Dermis blood vessel endothelial cell (primary cell): ENCODE measurements around the gene ADAMTSL1. TPM values are rescaled to one million over a fixed set of nuclear protein-coding genes. Genes with fewer than 3 reads are reported as not detected.

ENCODE experiments used
- DNase-seq: peaks from one replicate; pipeline ENCODE4 v3.0.0; 2010
- total RNA-seq: library from RNA; depleted of rRNA; stranded (reverse); fragments of >200 nt; gene quantifications from 2 replicates; pipeline ENCODE4 v1.2.3, GENCODE V29; 2014

The ADAMTSL1 gene
- total RNA-seq, 1 donor from 2014 or later: 6.0 TPM

- peak; percentile 55 for DNase-seq
Measured at GRCh38 chr9:18824095-18824666, 350.2 kb downstream of the ADAMTSL1 start.

DNA sequence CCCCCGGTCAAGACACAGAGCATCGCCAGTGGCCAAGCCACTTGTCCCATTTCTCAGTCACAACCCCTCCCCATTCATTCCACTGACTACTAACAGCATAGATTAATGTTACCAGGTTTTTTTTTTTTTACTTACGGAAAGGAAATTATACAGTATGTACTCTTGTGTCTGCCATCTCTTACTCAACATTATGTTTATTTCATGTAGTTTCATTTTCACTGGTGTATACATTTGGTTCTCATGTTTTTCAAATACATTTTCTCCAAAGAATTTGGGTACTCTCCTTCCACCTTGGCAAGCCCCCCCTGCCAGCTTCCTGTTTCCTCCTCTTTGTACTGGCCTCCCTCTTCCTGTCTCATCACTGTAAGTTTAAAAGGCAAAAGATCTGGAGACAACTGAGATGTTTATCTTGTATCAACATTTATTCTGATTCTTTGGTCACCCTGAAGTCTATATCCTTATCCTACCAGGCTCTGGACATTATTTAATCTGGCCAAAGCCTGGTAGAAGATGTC, 351.8 kb downstream of the ADAMTSL1 start:
- DNase-seq: no peak

DNA sequence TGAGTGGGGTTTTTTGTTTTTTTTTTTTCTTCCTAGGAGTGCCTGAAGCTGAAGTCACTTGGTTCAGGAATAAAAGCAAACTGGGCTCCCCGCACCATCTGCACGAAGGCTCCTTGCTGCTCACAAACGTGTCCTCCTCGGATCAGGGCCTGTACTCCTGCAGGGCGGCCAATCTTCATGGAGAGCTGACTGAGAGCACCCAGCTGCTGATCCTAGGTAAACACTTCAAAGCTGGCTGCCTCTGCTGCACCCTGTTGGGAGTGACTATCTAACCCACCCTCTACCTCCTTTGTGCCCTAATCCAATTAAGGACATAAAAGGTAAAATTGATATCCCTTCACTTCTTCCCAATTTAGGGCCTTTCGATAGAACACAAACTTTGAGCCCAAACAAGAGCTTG, 352.3 kb downstream of the ADAMTSL1 start:
- no peak for DNase-seq

- DNase-seq: no peak
Measured at GRCh38 chr9:18829066-18829465, 355.1 kb downstream of the ADAMTSL1 start.

- peak; percentile 36 for DNase-seq
Measured at GRCh38 chr9:18829873-18830272, 355.9 kb downstream of the ADAMTSL1 start.

DNA sequence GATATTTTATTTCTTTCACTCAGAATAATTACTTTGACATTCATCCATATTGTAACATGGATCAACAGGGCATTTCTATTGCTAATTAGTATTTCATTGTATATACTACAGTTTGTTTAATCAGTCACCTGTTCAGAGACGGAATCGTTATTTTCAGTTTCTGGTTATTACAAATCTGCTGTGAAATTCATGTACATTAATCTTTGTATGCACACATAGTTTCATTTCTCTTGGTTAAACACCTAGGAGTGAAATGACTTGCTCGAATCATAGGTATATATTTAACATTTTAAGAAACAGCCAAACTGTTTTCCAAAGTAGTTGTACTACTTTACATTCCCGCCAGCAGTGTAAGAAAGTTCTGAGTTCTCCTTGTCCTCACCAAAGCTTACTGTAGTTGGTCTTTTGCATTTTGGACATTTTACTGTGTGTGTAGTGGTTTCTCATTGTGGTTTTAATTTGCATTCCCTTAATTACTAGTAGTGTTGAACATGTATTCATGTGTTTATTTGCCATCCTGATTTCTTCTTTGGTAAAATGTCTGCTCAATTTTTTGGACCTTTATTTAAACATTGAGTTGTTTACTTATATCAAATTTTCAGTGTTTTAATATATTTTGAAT, 360.9 kb downstream of the ADAMTSL1 start:
- DNase-seq: no peak

DNA sequence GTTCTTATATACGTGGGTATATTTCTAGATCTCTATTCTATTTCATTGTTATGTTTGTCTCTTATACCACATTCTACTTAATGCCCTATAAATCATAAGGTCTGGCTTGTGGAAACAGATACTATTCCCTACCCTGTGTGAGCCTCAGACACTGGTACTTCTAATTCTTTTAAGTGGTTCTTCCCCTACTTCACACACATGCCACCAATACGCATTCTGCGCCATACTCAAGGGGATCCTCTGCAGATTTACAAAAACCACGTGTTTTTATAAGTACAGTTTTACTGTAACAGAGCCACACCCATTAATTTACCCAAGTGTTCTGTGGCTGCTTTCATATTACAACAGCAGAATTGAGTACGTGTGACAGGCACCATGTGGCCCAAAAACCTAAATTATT, 363.4 kb downstream of the ADAMTSL1 start:
- no peak for DNase-seq

GRCh38 chr9:18847576-18848275, 373.8 kb downstream of the ADAMTSL1 start:
- DNase-seq: no peak

- DNase-seq: no peak
Measured at GRCh38 chr9:18848657-18849056, 374.7 kb downstream of the ADAMTSL1 start.

DNA sequence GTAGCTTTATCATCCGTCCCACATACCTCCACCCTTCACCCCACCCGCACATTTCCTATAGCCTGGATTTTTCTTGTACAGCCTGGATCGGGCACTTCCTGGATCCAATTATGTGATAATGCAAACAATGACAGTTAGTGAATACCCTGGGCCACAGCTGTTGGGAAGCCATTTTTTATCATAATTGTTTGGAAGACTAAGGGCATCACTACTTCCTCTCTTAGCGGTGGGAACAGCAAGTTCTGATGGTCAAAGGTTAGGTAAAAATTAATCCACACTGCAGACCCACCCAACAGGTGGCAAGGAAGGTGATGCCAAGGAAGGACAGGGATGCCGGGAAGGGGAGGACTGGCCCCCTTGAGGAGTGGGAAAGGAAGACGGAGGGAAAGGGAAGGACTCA, 375.3 kb downstream of the ADAMTSL1 start:
- peak; percentile 72 for DNase-seq

- no peak for DNase-seq
Measured at GRCh38 chr9:18849890-18850677, 376.1 kb downstream of the ADAMTSL1 start.

DNA sequence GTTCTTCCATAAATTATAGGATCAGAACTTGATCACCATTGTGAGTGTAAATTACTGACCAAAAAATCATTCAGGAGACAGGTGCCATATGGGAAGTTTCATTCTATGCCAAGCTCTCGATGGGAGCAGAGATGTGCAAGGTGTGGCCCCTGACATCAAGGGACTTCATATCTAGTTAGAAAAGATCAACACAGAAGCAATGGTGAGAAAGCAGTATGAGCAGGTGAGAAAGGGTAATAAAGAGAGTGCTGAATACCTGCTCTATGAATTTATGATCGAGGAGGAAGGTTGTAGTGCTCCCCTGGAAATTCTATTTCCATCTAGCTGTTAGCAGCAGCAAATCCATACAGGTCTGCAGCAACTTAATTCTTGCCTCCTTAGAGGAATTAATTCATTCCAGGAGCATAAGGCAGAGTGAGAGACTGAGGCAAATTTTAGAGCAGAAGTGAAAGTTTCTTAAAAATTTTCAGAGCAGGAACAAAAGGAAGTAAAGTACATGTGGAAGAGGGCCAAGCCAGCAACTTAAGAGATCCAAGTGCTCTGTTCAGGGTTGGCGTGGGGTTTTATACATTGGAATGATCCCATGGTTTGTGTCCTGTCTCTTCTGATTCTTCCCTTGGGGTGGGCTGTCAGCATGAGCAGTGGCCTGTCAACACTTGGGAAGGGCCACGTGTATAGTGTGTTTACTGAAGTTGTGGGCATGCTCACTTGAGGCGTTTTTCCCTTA, 377.3 kb downstream of the ADAMTSL1 start:
- DNase-seq: no peak

- no peak for DNase-seq
Measured at GRCh38 chr9:18855656-18856055, 381.7 kb downstream of the ADAMTSL1 start.

DNA sequence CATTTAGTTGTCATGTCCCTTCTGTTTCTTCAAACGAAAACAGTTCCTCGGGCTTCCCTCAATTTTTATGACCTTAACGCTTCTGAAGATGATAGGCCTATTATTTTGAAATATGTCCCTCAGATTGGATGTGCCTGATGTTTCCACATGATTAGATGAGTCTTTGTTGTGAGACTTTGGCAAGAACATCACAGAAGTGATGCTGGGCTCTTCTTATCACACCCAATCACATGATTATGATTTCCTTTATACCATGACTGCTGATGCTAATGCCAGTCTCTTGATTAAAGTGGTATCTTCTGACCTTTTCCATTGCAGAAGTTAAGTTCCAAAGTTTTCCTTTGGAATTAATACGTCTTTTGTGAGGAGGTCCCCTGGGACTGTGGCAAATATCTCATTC, 383.4 kb downstream of the ADAMTSL1 start:
- peak; percentile 54 for DNase-seq

GRCh38 chr9:18857769-18858168, 383.8 kb downstream of the ADAMTSL1 start:
- DNase-seq: no peak

DNA sequence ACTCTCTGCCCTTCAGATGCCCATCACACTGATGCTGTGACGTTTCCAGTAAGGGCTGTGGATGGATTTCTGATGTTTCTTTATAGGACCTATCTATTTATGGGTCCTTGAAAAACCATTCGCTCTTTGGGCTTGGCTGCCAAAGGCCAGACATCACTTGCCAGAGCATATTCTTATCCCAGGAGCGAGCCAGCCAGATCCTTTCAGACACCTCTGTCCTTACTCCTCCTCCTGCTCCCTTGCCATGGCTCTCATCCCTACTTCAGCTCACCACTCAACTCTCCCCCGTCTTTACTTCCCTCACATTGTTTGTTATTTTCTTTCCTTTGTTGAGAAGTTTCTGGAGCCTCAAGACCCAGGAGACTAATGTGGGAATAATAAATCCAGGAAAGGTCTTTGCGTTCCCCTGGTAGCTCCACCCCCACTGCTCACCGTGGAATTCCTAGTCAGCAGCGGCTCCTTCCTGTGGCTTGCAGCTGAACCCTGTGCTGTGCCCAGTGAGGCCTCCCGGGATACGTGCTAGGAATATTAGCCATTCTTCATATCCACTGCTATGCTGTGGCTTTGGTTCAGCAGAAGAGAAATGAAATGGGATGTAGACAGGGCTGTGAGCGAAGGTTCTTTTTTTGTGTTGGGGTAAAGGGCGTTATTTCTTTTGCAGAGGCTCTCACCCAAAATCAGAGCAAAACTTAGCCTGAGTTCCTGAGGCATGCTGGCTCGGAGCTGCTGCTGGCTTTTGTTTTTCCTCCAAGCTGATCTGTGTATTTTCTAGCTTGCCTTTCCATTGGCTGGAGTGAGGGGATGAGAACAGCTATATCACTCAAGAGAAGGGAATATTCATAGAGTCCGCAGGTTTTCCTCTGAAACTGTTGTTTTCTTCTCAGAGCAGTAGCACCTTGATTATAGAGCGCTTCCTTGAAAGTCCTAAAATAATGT, 387.9 kb downstream of the ADAMTSL1 start:
- peak; percentile 76 for DNase-seq

GRCh38 chr9:18863791-18864190, 389.8 kb downstream of the ADAMTSL1 start:
- no peak for DNase-seq

DNA sequence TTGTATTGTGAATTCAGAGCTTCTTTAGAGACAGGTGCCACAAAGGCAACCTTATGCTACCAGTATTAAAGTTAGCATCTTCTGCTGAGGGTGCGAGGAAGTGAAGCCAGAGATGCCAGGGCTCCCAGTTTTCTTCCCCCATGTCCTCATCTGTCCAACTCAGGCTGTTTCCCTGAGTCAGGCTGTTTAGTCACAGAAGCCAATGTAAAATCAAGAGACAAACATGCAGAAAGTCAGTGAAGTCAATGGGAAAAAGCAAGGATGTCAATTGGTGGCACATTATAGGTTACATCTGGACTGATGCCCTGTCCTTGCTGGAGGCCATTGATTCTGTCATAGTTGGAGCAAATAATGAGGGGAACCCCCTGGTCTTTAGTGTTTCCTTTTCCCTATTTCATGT, 390.6 kb downstream of the ADAMTSL1 start:
- DNase-seq: no peak

- no peak for DNase-seq
Measured at GRCh38 chr9:18865542-18865941, 391.6 kb downstream of the ADAMTSL1 start.

- DNase-seq: no peak
Measured at GRCh38 chr9:18866121-18866831, 392.3 kb downstream of the ADAMTSL1 start.

- no peak for DNase-seq
Measured at GRCh38 chr9:18869725-18870124, 395.8 kb downstream of the ADAMTSL1 start.
